Endothelial cell of umbilical vein (primary cell): ENCODE results near the gene PSME4. TPM values are rescaled to one million over a fixed set of nuclear protein-coding genes. Genes with fewer than 3 reads are reported as not detected.

Experiments
- BruUV-seq: library from RNA; stranded (reverse); fragments of 400-500 nt; replicated peaks from 2 replicates; lab custom pipeline; 2021; lab: Mats Ljungman, UMichigan
- CTCF ChIA-PET: fragments of 300-600, 350-600 bp; sonication (Branson Sonifier 250); formaldehyde crosslinking; loops from one replicate; lab custom pipeline; 2021; ENCODE audit warnings: antibody characterized with exemption, inconsistent platforms; lab: Charles Lee
- POLR2A ChIA-PET: fragments of 300-600, 350-600 bp; sonication (Branson Sonifier 250); formaldehyde crosslinking; loops from one replicate; lab custom pipeline; 2021; ENCODE audit warnings: antibody characterized with exemption, inconsistent platforms; lab: Charles Lee
- DNase-seq: peaks from one replicate; pipeline ENCODE4 v3.0.0-alpha.2; 2011; ENCODE audit warnings: low read depth, low spot score
- FAIRE-seq: peaks from 2 replicates; lab custom pipeline; 2011; peaks lifted over from hg19 to GRCh38; lab: Jason Lieb, UNC
- H2AFZ ChIP-seq: 2 replicates; pipeline ENCODE4 v1.6.0; 2012; ENCODE audit warnings: low read depth, low read length, control low read depth, inconsistent platforms
- H3K27ac ChIP-seq: 2 replicates; pipeline ENCODE4 v1.5.1; 2011; ENCODE audit warnings: low read depth, mild to moderate bottlenecking, control low read depth, low read length, moderate library complexity; ENCODE audit not compliant: insufficient read depth
- H3K27me3 ChIP-seq, 2 experiments: 2 replicates each; pipeline versions ENCODE4 v1.6.0 to v1.6.1; 2011; ENCODE audit warnings: low read length in 2 of 2, mixed read lengths in 1 of 2; ENCODE audit not compliant: control insufficient read depth in 2 of 2, insufficient read depth in 2 of 2
- H3K36me3 ChIP-seq, 2 experiments: 2 replicates in 1 of 2; 3 replicates in 1 of 2; pipeline ENCODE4 v1.5.1; 2011; ENCODE audit warnings: low read length in 2 of 2, mild to moderate bottlenecking in 1 of 2, moderate library complexity in 1 of 2; ENCODE audit not compliant: control insufficient read depth in 2 of 2, insufficient read depth in 2 of 2; ENCODE audit errors: extremely low read depth in 1 of 2
- H3K4me1 ChIP-seq: 3 replicates; pipeline ENCODE4 v1.5.1; 2011; ENCODE audit warnings: mild to moderate bottlenecking, low read length; ENCODE audit not compliant: control insufficient read depth, insufficient read depth; ENCODE audit errors: extremely low read depth
- H3K4me2 ChIP-seq: 2 replicates; pipeline ENCODE4 v1.6.1; 2011; ENCODE audit warnings: low read length, control low read depth, mixed read lengths; ENCODE audit not compliant: insufficient read depth
- H3K4me3 ChIP-seq, 3 experiments: fragments of 200-600 bp in 1 of 3; sonication (generic), shearing (Covaris generic) in 1 of 3; replicated peaks in 1 of 3; 2 replicates each; pipeline ENCODE4 v1.5.1; 2011 to 2016; ENCODE audit warnings: control low read depth in 3 of 3, low read length in 3 of 3, mild to moderate bottlenecking in 2 of 3, inconsistent platforms in 1 of 3, low read depth in 1 of 3, moderate library complexity in 1 of 3; ENCODE audit not compliant: insufficient read depth in 1 of 3
- H3K79me2 ChIP-seq: 2 replicates; pipeline ENCODE4 v1.6.0; 2012; ENCODE audit warnings: low read length, inconsistent platforms; ENCODE audit not compliant: control insufficient read depth, insufficient read depth
- H3K9ac ChIP-seq: replicated peaks from 2 replicates; pipeline ENCODE3; 2011; ENCODE audit warnings: low read length, control low read depth; ENCODE audit not compliant: insufficient read depth; ENCODE audit errors: extremely low read depth
- H3K9me1 ChIP-seq: replicated peaks from 3 replicates; pipeline ENCODE4 v1.6.0; 2011; ENCODE audit warnings: mild to moderate bottlenecking, low read length; ENCODE audit not compliant: control insufficient read depth, insufficient read depth; ENCODE audit errors: extremely low read depth
- H3K9me3 ChIP-seq: replicated peaks from 2 replicates; pipeline ENCODE4 v1.5.1; 2012; ENCODE audit warnings: low read length, inconsistent platforms; ENCODE audit not compliant: control insufficient read depth, insufficient read depth
- H4K20me1 ChIP-seq: replicated peaks from 2 replicates; pipeline ENCODE3; 2011; ENCODE audit warnings: mild to moderate bottlenecking, low read length; ENCODE audit not compliant: control insufficient read depth, insufficient read depth; ENCODE audit errors: extremely low read depth
- CTCF ChIP-seq, 2 donors: IDR thresholded peaks; 1 replicate in 1 of 2; 2 replicates in 1 of 2; pipeline ENCODE4 v1.5.1; 2011; ENCODE audit warnings: low read length in 2 of 2, mild to moderate bottlenecking in 2 of 2, moderate library complexity in 2 of 2, control low read depth in 1 of 2, inconsistent platforms in 1 of 2, low read depth in 1 of 2; ENCODE audit not compliant: insufficient read depth in 1 of 2; ENCODE audit errors: extremely low read depth in 1 of 2
- EZH2 ChIP-seq: IDR thresholded peaks from 2 replicates; pipeline ENCODE4 v1.6.1; 2012; ENCODE audit warnings: borderline replicate concordance, low read depth, mild to moderate bottlenecking, moderate library complexity, low read length, inconsistent platforms; ENCODE audit not compliant: severe bottlenecking
- FOS ChIP-seq: IDR thresholded peaks from 2 replicates; pipeline ENCODE4 v1.6.1; 2011; ENCODE audit warnings: mild to moderate bottlenecking, low read length, moderate library complexity, borderline replicate concordance; ENCODE audit not compliant: insufficient read depth
- GATA2 ChIP-seq: IDR thresholded peaks from 2 replicates; pipeline ENCODE4 v1.7.0; 2011; ENCODE audit warnings: low read depth, mild to moderate bottlenecking, moderate library complexity, mixed read lengths, low read length; ENCODE audit not compliant: insufficient read length, insufficient read depth
- JUN ChIP-seq: IDR thresholded peaks from 2 replicates; pipeline ENCODE4 v1.6.1; 2011; ENCODE audit warnings: borderline replicate concordance, low read depth; ENCODE audit not compliant: insufficient read length, insufficient read depth
- MAX ChIP-seq: IDR thresholded peaks from 2 replicates; pipeline ENCODE4 v1.6.1; 2011; ENCODE audit not compliant: insufficient read depth, insufficient read length
- MYC ChIP-seq: IDR thresholded peaks from one replicate; pipeline ENCODE4 v1.6.1; 2011; ENCODE audit warnings: mild to moderate bottlenecking, low read depth, low read length
- POLR2A ChIP-seq: IDR thresholded peaks from 2 replicates; pipeline ENCODE4 v1.6.1; 2012; ENCODE audit warnings: low read depth, mild to moderate bottlenecking, control low read depth, low read length
- POLR2AphosphoS5 ChIP-seq: IDR thresholded peaks from 2 replicates; pipeline ENCODE4 v1.6.1; 2012; ENCODE audit warnings: low read depth, mild to moderate bottlenecking, control low read depth, low read length, moderate library complexity; ENCODE audit not compliant: insufficient read depth
- dilution Hi-C: fragments of 300-500 bp; cut with MboI; formaldehyde crosslinking; loops from one replicate; pipeline ENCODE4 v1.15.0; 2019; ENCODE audit warnings: low sequenced_read_pairs; ENCODE audit not compliant: extremely low pct_ligation_motif_present
- intact Hi-C: fragments of 100-400 bp; cut with micrococcal nuclease; formaldehyde crosslinking; loops from one replicate; pipeline ENCODE4 v1.10.0; 2022
- polyA plus RNA-seq, 4 experiments: library from polyadenylated mRNA; depleted of rRNA in 3 of 4; stranded (reverse) in 3 of 4; unstranded in 1 of 4; fragments of >200 nt; gene quantifications; 2 replicates each; pipeline versions ENCODE4 v1.2.1 to v1.2.3, GENCODE V29; 2011 to 2012; ENCODE audit warnings: missing spikeins in 1 of 4
- total RNA-seq: library from RNA; stranded (reverse); gene quantifications from 2 replicates; pipeline ENCODE4 v1.2.3, GENCODE V29; 2021

Gene PSME4
- total and polyA plus RNA-seq, 2 donors (not counting 3 experiments of a cell fraction or from before 2014, with no cell fraction given): 24.7 to 82.6 TPM

GRCh38 chr2:53861824-53862223 lies 109.0 kb downstream of the PSME4 start:
- H3K9me3 ChIP-seq: no peaks in the 10 kb centered on the region
- peaks cover 7 to 12% of the 10 kb centered on the region in 2 experiments for H3K36me3 ChIP-seq
- BruUV-seq: no TSS peak
- no peak for TF ChIP-seq POLR2A
- no peak for TF ChIP-seq JUN
- TF ChIP-seq EZH2: no peak
- no peak for TF ChIP-seq FOS
- TF ChIP-seq CTCF (IDR thresholded peaks at IDR 0.05; ENCODE audit: extremely low read depth in 1 of 2, insufficient read depth in 1 of 2, low read depth in 1 of 2, low read length in 2 of 2): no peak
- no peak for TF ChIP-seq MAX
- no peak for TF ChIP-seq POLR2AphosphoS5
- TF ChIP-seq MYC: no peak
- TF ChIP-seq GATA2: no peak
- intact Hi-C loops: no loop called here
- dilution Hi-C loops: no loop called here
- H3K9me1 ChIP-seq: no peaks in the 10 kb centered on the region
- DNase-seq (no peak), FAIRE-seq (no peak)
- no peaks in the 10 kb centered on the region for H4K20me1 ChIP-seq
- no peaks in the 10 kb centered on the region for H3K4me1 ChIP-seq
- no peak overlapping the region for H3K9ac ChIP-seq
- no peaks in the 10 kb centered on the region for H3K27me3 ChIP-seq
- ChIA-PET CTCF (interaction anchor here (1.1 kb wide), 1 partner anchor 41 kb away, joined by 3 read pairs; no protein-coding TSS in a partner anchor), POLR2A (no interaction called here)
- H3K27ac ChIP-seq: no peak overlapping the region
- H3K4me2 ChIP-seq: no peak overlapping the region
- no peak overlapping the region for H3K4me3 ChIP-seq
- no peaks in the 10 kb centered on the region for H3K79me2 ChIP-seq
- H2AFZ ChIP-seq: no peak overlapping the region
